Activated gamma-delta T cell treated with Interleukin-2 at 50 U/mL for 16 hours (primary cell): ENCODE results near the gene OTOG.

Experiments used
- DNase-seq: peaks from one replicate; pipeline ENCODE4 v3.0.0-alpha.2; 2020

Gene OTOG

GRCh38 chr11:17541330-17541885 lies 5.7 kb upstream of the OTOG start:
- DNase-seq = no peak

GRCh38 chr11:17542249-17542648 lies 4.8 kb upstream of the OTOG start:
- no peak for DNase-seq

- no peak for DNase-seq
Observed at GRCh38 chr11:17543041-17543440, 4.0 kb upstream of the OTOG start.

- DNase-seq = no peak
Observed at GRCh38 chr11:17543574-17544180, 3.4 kb upstream of the OTOG start.

- no peak for DNase-seq
Observed at GRCh38 chr11:17544181-17544622, 2.9 kb upstream of the OTOG start, which contains the start of gene USH1C. Gene USH1C (minus strand): TSS chr11:17544416. CDS start chr11:17544307, 109 bp downstream.

GRCh38 chr11:17546240-17546639 lies 819 bp upstream of the OTOG start:
- DNase-seq = no peak

- DNase-seq = no peak
Observed at GRCh38 chr11:17547932-17548331, 873 bp downstream of the OTOG start.

- no peak for DNase-seq
Observed at GRCh38 chr11:17548444-17548843, 1.4 kb downstream of the OTOG start.

GRCh38 chr11:17550450-17551346 lies 3.6 kb downstream of the OTOG start:
- no peak for DNase-seq

- no peak for DNase-seq
Observed at GRCh38 chr11:17551347-17552040, 4.4 kb downstream of the OTOG start.

GRCh38 chr11:17552041-17552355 lies 4.9 kb downstream of the OTOG start:
- no peak for DNase-seq

GRCh38 chr11:17552392-17553248 lies 5.6 kb downstream of the OTOG start:
- DNase-seq = no peak

GRCh38 chr11:17553249-17553546 lies 6.1 kb downstream of the OTOG start:
- DNase-seq = no peak

GRCh38 chr11:17554487-17554886 lies 7.4 kb downstream of the OTOG start:
- no peak for DNase-seq

- no peak for DNase-seq
Observed at GRCh38 chr11:17556999-17557398, 9.9 kb downstream of the OTOG start.

- no peak for DNase-seq
Observed at GRCh38 chr11:17558025-17558780, 11.1 kb downstream of the OTOG start.

GRCh38 chr11:17558916-17559315 lies 11.9 kb downstream of the OTOG start:
- no peak for DNase-seq

- no peak for DNase-seq
Observed at GRCh38 chr11:17559341-17560087, 12.5 kb downstream of the OTOG start.

GRCh38 chr11:17560281-17561110 lies 13.4 kb downstream of the OTOG start:
- DNase-seq = no peak

- DNase-seq = no peak
Observed at GRCh38 chr11:17561111-17561415, 14.0 kb downstream of the OTOG start.
